ENCODE measurements around the gene HSPA12A. TPM values are rescaled to one million over a fixed set of nuclear protein-coding genes. Genes with fewer than 3 reads are reported as not detected.

Gene HSPA12A
- total RNA-seq, 1 donor: 10.9 TPM

GRCh38 chr10:116654816-116655215 is 87.5 kb downstream of the HSPA12A start:
- Histone ChIP-seq H3K79me2 (ENCODE audit: insufficient read depth, low read length) (no peaks in the 10 kb centered on the region), H3K27me3 (ENCODE audit: insufficient read depth, low read length) (peaks cover 9% of the 10 kb centered on the region), H2AFZ (ENCODE audit: low read length) (no peak overlapping the region), H3K27ac (ENCODE audit: low read depth, low read length) (no peak overlapping the region), H3K4me1 (ENCODE audit: insufficient read depth, low read length) (no peaks in the 10 kb centered on the region), H3K4me3 (ENCODE audit: insufficient read depth, low read length) (no peak overlapping the region), H3K9me3 (ENCODE audit: low read depth, low read length) (no peaks in the 10 kb centered on the region), H3K4me2 (ENCODE audit: insufficient read depth, low read length) (no peak overlapping the region), H4K20me1 (ENCODE audit: insufficient read depth, low read length) (no peaks in the 10 kb centered on the region), H3K36me3 (ENCODE audit: insufficient read depth, low read length) (no peaks in the 10 kb centered on the region)
- no peak for DNase-seq (ENCODE audit: insufficient read length, low spot score, missing footprints)
- peak; percentile 26 for TF ChIP-seq CTCF (IDR thresholded peaks at IDR 0.05; ENCODE audit: extremely low read depth, low read depth, low read length)

GRCh38 chr10:116653885-116654284 is 88.5 kb downstream of the HSPA12A start:
- Histone ChIP-seq H3K27ac (ENCODE audit: low read depth, low read length) (no peak overlapping the region), H3K4me2 (ENCODE audit: insufficient read depth, low read length) (no peak overlapping the region), H3K36me3 (ENCODE audit: insufficient read depth, low read length) (no peaks in the 10 kb centered on the region), H3K79me2 (ENCODE audit: insufficient read depth, low read length) (no peaks in the 10 kb centered on the region), H2AFZ (ENCODE audit: low read length) (no peak overlapping the region), H3K9me3 (ENCODE audit: low read depth, low read length) (no peaks in the 10 kb centered on the region), H3K4me1 (ENCODE audit: insufficient read depth, low read length) (no peaks in the 10 kb centered on the region), H3K4me3 (ENCODE audit: insufficient read depth, low read length) (no peak overlapping the region), H4K20me1 (ENCODE audit: insufficient read depth, low read length) (no peaks in the 10 kb centered on the region), H3K27me3 (ENCODE audit: insufficient read depth, low read length) (peaks cover 6% of the 10 kb centered on the region)
- no peak for TF ChIP-seq CTCF (IDR thresholded peaks at IDR 0.05; ENCODE audit: extremely low read depth, low read depth, low read length)
- no peak for DNase-seq (ENCODE audit: insufficient read length, low spot score, missing footprints)

GRCh38 chr10:116648903-116649302 is 93.5 kb downstream of the HSPA12A start:
- no peak overlapping the region for H2AFZ ChIP-seq (ENCODE audit: low read length)
- H3K79me2 ChIP-seq (ENCODE audit: insufficient read depth, low read length): no peaks in the 10 kb centered on the region
- H3K4me2 ChIP-seq (ENCODE audit: insufficient read depth, low read length): no peak overlapping the region
- no peak for DNase-seq (ENCODE audit: insufficient read length, low spot score, missing footprints)
- H3K4me3 ChIP-seq (ENCODE audit: insufficient read depth, low read length): no peak overlapping the region
- no peaks in the 10 kb centered on the region for H3K9me3 ChIP-seq (ENCODE audit: low read depth, low read length)
- H3K27me3 ChIP-seq (ENCODE audit: insufficient read depth, low read length): no peaks in the 10 kb centered on the region
- TF ChIP-seq CTCF (IDR thresholded peaks at IDR 0.05; ENCODE audit: extremely low read depth, low read depth, low read length): no peak
- H3K4me1 ChIP-seq (ENCODE audit: insufficient read depth, low read length): no peaks in the 10 kb centered on the region
- H3K36me3 ChIP-seq (ENCODE audit: insufficient read depth, low read length): no peaks in the 10 kb centered on the region
- no peak overlapping the region for H3K27ac ChIP-seq (ENCODE audit: low read depth, low read length)
- no peaks in the 10 kb centered on the region for H4K20me1 ChIP-seq (ENCODE audit: insufficient read depth, low read length)

- no peak overlapping the region for H3K27ac ChIP-seq (ENCODE audit: low read depth, low read length)
- no peak overlapping the region for H3K4me3 ChIP-seq (ENCODE audit: insufficient read depth, low read length)
- no peaks in the 10 kb centered on the region for H3K4me1 ChIP-seq (ENCODE audit: insufficient read depth, low read length)
- H3K4me2 ChIP-seq (ENCODE audit: insufficient read depth, low read length): no peak overlapping the region
- TF ChIP-seq CTCF (IDR thresholded peaks at IDR 0.05; ENCODE audit: extremely low read depth, low read depth, low read length): no peak
- DNase-seq (ENCODE audit: insufficient read length, low spot score, missing footprints): no peak
- H4K20me1 ChIP-seq (ENCODE audit: insufficient read depth, low read length): no peaks in the 10 kb centered on the region
- H3K9me3 ChIP-seq (ENCODE audit: low read depth, low read length): no peaks in the 10 kb centered on the region
- H3K36me3 ChIP-seq (ENCODE audit: insufficient read depth, low read length): no peaks in the 10 kb centered on the region
- no peaks in the 10 kb centered on the region for H3K27me3 ChIP-seq (ENCODE audit: insufficient read depth, low read length)
- no peaks in the 10 kb centered on the region for H3K79me2 ChIP-seq (ENCODE audit: insufficient read depth, low read length)
- H2AFZ ChIP-seq (ENCODE audit: low read length): no peak overlapping the region
These were observed 95.9 kb downstream of the HSPA12A start for GRCh38 chr10:116646502-116646901.

All from osteoblast (primary cell).